GM12891 (cell line): Measurements from ENCODE around the gene PLEKHH1.

ENCODE experiments used
- DNase-seq: peaks from one replicate; pipeline ENCODE4 v3.0.0; 2011; ENCODE audit warnings: low spot score; ENCODE audit not compliant: insufficient read length
- FAIRE-seq: peaks from 2 replicates; lab custom pipeline; 2011; peaks lifted over from hg19 to GRCh38; lab: Jason Lieb, UNC
- PAX5 ChIP-seq: IDR thresholded peaks from 2 replicates; pipeline ENCODE4 v1.6.1; 2011; ENCODE audit warnings: low read length, moderate library complexity, mild to moderate bottlenecking; ENCODE audit not compliant: insufficient read depth, severe bottlenecking
- POLR2A ChIP-seq: IDR thresholded peaks from 2 replicates; pipeline ENCODE4 v1.6.1; 2011; ENCODE audit warnings: low read depth, low read length, control low read depth
- POLR2AphosphoS5 ChIP-seq: IDR thresholded peaks from 2 replicates; pipeline ENCODE4 v1.6.1; 2011; ENCODE audit warnings: low read depth, low read length, control low read depth
- POU2F2 ChIP-seq: IDR thresholded peaks from 2 replicates; pipeline ENCODE4 v1.6.1; 2011; ENCODE audit warnings: low read depth, mild to moderate bottlenecking, control low read depth, low read length, moderate library complexity
- SPI1 ChIP-seq: IDR thresholded peaks from 2 replicates; pipeline ENCODE4 v1.6.1; 2011; ENCODE audit warnings: low read depth, low read length, control low read depth
- TAF1 ChIP-seq: IDR thresholded peaks from 2 replicates; pipeline ENCODE4 v1.6.1; 2011; ENCODE audit warnings: low read depth, low read length, control low read depth

The PLEKHH1 gene

GRCh38 chr14:67571991-67572323 is 38.9 kb downstream of the PLEKHH1 start:
- DNase-seq (no peak), FAIRE-seq (no peak)
- no peak for TF ChIP-seq SPI1

GRCh38 chr14:67572608-67573007 is 39.5 kb downstream of the PLEKHH1 start:
- no peak for DNase-seq
- no peak for TF ChIP-seq POLR2AphosphoS5
- TF ChIP-seq SPI1 = no peak
- TF ChIP-seq PAX5 = no peak
- no peak for TF ChIP-seq POLR2A
- no peak for TF ChIP-seq TAF1
- TF ChIP-seq POU2F2 = no peak
- no peak for FAIRE-seq

GRCh38 chr14:67573228-67574010 is 40.3 kb downstream of the PLEKHH1 start:
- FAIRE-seq (no peak), DNase-seq (no peak)
- TF ChIP-seq POLR2AphosphoS5 = no peak
- TF ChIP-seq TAF1 = no peak
- TF ChIP-seq POU2F2 = no peak
- no peak for TF ChIP-seq POLR2A
- no peak for TF ChIP-seq SPI1
- TF ChIP-seq PAX5 = no peak

- no peak for FAIRE-seq
- no peak for DNase-seq
- TF ChIP-seq SPI1 = no peak
- TF ChIP-seq TAF1 = no peak
- TF ChIP-seq POU2F2 = no peak
- TF ChIP-seq PAX5 = no peak
- no peak for TF ChIP-seq POLR2A
- no peak for TF ChIP-seq POLR2AphosphoS5
These were observed 41.1 kb downstream of the PLEKHH1 start for GRCh38 chr14:67574156-67574555.

GRCh38 chr14:67574806-67575205 is 41.7 kb downstream of the PLEKHH1 start:
- FAIRE-seq (no peak), DNase-seq (no peak)
- TF ChIP-seq POLR2AphosphoS5 = no peak
- TF ChIP-seq POLR2A = no peak
- TF ChIP-seq TAF1 = no peak

- TF ChIP-seq POU2F2 (no peak), TAF1 (no peak), PAX5 (no peak), POLR2A (no peak), SPI1 (no peak), POLR2AphosphoS5 (no peak)
- no peak for DNase-seq
- no peak for FAIRE-seq
These were observed 42.6 kb downstream of the PLEKHH1 start for GRCh38 chr14:67575684-67576083.

- TF ChIP-seq SPI1 (no peak), POLR2A (no peak), POLR2AphosphoS5 (no peak), POU2F2 (no peak), PAX5 (no peak), TAF1 (no peak)
- DNase-seq = no peak
- no peak for FAIRE-seq
These were observed 43.3 kb downstream of the PLEKHH1 start for GRCh38 chr14:67576216-67576955.

- TF ChIP-seq POLR2AphosphoS5 (no peak), TAF1 (no peak), POU2F2 (no peak), SPI1 (no peak), POLR2A (no peak), PAX5 (no peak)
- FAIRE-seq = no peak
These were observed 44.2 kb downstream of the PLEKHH1 start for GRCh38 chr14:67577181-67577808.

GRCh38 chr14:67577909-67578749 is 45.0 kb downstream of the PLEKHH1 start:
- no peak for DNase-seq
- no peak for TF ChIP-seq POU2F2
- TF ChIP-seq SPI1 = no peak
- TF ChIP-seq POLR2AphosphoS5 = no peak
- TF ChIP-seq POLR2A = no peak
- no peak for TF ChIP-seq TAF1
- TF ChIP-seq PAX5 = no peak
- no peak for FAIRE-seq

More at GRCh38 chr14:67577181-67577808, 44.2 kb downstream of the PLEKHH1 start:
- no peak for DNase-seq
